NCI-H526 treated with DMSO at 0.1 percent for 48 hours (cell line): ENCODE data around the gene GRAMD2B.

Source experiments
- DNase-seq: peaks from one replicate; lab custom pipeline; 2025; lab: John Stamatoyannopoulos, UW

Gene GRAMD2B

DNA sequence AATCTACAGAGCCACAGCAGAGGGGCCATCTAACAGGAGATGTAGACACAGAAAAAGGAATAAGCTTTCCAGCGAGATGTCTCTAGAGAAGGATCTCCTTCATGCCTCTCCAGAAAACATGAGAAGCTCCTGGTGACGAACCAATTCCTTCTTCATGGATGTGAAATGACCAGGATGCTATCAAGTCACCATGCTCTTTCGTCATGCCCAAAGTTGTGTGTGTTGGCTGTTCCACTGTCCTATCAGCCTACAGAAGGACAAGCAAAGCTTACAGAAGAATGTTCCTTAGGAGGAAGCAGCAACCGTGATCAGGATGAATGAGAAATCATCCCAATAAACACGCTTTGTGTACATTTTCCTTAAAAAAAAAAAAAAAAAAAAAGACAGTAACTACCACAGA is 117.4 kb downstream of the GRAMD2B start:
- DNase-seq: no peak

- DNase-seq: no peak
Observed at GRCh38 chr5:126542441-126542840, 119.2 kb downstream of the GRAMD2B start.

- DNase-seq: no peak
Observed at GRCh38 chr5:126543009-126543408, 119.8 kb downstream of the GRAMD2B start.

DNA sequence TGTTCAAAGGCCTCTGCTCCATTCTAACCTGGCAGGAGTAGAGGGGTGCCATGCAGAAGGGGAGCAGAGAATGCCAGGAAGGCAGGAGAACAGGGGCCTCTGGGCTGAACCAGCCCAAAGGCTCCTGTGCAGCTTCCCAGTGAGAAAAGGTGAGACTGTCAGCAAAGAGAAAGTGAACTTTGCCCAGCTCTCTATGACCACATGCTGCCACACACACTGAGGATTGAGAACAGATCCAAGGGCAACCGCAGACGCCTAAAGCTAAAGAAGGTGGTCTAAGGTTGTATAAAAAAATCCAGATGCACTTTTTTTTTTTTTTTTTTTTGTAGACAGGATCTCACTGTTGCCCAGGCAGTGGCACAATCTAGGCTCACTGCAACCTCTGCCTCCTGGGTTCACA is 120.5 kb downstream of the GRAMD2B start:
- DNase-seq: no peak
